Prostate gland (tissue), 2 donors: ENCODE results near the gene ACSM6. TPM values are rescaled to one million over a fixed set of nuclear protein-coding genes. Genes with fewer than 3 reads are reported as not detected.

Experiments used
- DNase-seq: peaks from one replicate; pipeline ENCODE4 v3.0.0-alpha.2; 2019; ENCODE audit warnings: low spot score
- H3K27ac ChIP-seq, 2 donors: fragments of 200-600 bp; sonication (generic); 2 replicates each; pipeline ENCODE4 v1.5.1; 2017 to 2019
- H3K27me3 ChIP-seq: fragments of 200-600 bp; sonication (generic); replicated peaks from 2 replicates; pipeline ENCODE4 v1.5.1; 2019; ENCODE audit not compliant: insufficient read depth
- H3K36me3 ChIP-seq, 2 donors: fragments of 200-600 bp; sonication (generic); 1 replicate in 1 of 2; 2 replicates in 1 of 2; pipeline versions ENCODE4 v1.5.1 to v1.8.1; 2017 to 2019
- H3K4me1 ChIP-seq: fragments of 200-600 bp; sonication (generic); replicated peaks from 2 replicates; pipeline ENCODE4 v1.5.1; 2019
- H3K4me3 ChIP-seq, 2 donors: fragments of 200-600 bp; sonication (generic); 2 replicates each; pipeline ENCODE4 v1.5.1; 2017 to 2019
- H3K9me3 ChIP-seq: fragments of 200-600 bp; sonication (generic); 2 replicates; pipeline ENCODE4 v1.5.1; 2017
- POLR2A ChIP-seq: fragments of 450-650 bp; IDR thresholded peaks from one replicate; pipeline ENCODE4 v1.6.1; 2016; ENCODE audit warnings: antibody characterized with exemption, mild to moderate bottlenecking
- POLR2AphosphoS5 ChIP-seq: sonication (generic); formaldehyde crosslinking; IDR thresholded peaks from one replicate; pipeline ENCODE4 v1.6.1; 2017; ENCODE audit warnings: antibody characterized with exemption
- WGBS: methylation state at CpG from one replicate; pipeline ENCODE4 v1.1.5; 2018; 5-methylcytosine and 5-hydroxymethylcytosine counted together
- intact Hi-C: fragments of 100-400 bp; cut with DNase I; formaldehyde crosslinking; loops from one replicate; pipeline ENCODE4 v1.14.2; 2022
- total RNA-seq, 2 donors: library from RNA; depleted of rRNA; stranded (reverse); fragments of >200 nt; gene quantifications; one replicate each; pipeline ENCODE4 v1.1.0, GENCODE V29; 2016
- TF ChIP-seq, protein P1 (sequence below), 4 experiments: fragments of 200-600 bp in 2 of 4; fragments of 450-650 bp in 2 of 4; sonication (generic) in 2 of 4; IDR thresholded peaks; 1 replicate in 3 of 4; 2 replicates in 1 of 4; pipeline ENCODE4 v1.5.1; 2016 to 2019; ENCODE audit warnings: antibody characterized with exemption in 4 of 4, mild to moderate bottlenecking in 2 of 4, moderate library complexity in 2 of 4

Gene ACSM6
- total RNA-seq, 2 donors from 2014 or later = not detected

DNA sequence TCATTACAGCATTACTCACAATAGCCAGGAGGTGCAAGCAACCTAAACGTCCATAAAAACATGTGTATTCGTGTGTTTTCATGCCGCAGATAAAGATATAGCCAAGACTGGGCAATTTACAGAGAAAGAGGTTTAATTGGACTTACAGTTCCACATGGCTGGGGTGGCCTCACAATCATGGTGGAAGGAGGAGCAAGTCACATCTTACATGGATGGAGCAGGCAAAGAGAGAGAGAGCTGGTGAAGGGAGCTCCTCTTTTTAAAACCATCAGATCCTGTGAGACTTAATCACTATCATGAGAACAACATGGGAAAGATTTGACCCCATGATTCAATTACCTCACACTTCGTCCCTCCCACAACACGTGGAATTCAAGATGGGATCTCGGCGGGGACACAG lies 63.8 kb downstream of the ACSM6 start:
- WGBS = 91% methylated on average over 7 of the region's 7 CpGs
- H3K4me3 ChIP-seq = no peak overlapping the region
- no peaks in the 10 kb centered on the region for H3K4me1 ChIP-seq
- no peak overlapping the region for H3K27ac ChIP-seq
- no peak for TF ChIP-seq POLR2AphosphoS5
- no peak for TF ChIP-seq POLR2A
- TF ChIP-seq, protein P1, sequence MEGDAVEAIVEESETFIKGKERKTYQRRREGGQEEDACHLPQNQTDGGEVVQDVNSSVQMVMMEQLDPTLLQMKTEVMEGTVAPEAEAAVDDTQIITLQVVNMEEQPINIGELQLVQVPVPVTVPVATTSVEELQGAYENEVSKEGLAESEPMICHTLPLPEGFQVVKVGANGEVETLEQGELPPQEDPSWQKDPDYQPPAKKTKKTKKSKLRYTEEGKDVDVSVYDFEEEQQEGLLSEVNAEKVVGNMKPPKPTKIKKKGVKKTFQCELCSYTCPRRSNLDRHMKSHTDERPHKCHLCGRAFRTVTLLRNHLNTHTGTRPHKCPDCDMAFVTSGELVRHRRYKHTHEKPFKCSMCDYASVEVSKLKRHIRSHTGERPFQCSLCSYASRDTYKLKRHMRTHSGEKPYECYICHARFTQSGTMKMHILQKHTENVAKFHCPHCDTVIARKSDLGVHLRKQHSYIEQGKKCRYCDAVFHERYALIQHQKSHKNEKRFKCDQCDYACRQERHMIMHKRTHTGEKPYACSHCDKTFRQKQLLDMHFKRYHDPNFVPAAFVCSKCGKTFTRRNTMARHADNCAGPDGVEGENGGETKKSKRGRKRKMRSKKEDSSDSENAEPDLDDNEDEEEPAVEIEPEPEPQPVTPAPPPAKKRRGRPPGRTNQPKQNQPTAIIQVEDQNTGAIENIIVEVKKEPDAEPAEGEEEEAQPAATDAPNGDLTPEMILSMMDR (IDR thresholded peaks at IDR 0.05) = no peak
- no peaks in the 10 kb centered on the region for H3K27me3 ChIP-seq
- H3K9me3 ChIP-seq = no peaks in the 10 kb centered on the region
- no peaks in the 10 kb centered on the region for H3K36me3 ChIP-seq
- intact Hi-C loops = no loop called here
- no peak for DNase-seq

DNA sequence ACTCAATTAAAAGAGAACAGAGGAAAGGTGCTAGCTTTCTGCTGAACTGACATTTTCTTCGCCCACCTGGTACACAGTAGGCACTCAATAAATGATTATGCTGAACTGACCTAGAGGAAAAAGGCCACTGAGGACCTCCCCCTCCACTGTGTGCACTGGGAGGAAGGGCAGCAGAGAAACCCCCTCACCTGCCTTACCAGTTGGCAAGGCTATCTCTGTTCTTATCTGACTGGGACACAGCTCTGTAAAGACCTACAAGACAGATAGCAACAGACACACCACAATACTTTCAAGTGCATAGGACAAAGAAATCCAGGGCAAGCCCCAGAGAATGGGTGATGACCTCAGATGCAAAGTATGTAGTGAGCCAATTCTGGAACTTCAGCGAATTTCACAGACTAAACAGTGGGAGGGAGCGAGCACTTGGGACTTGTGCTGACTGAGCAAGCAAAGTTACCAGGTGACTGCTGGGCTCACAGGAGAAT lies 66.4 kb downstream of the ACSM6 start:
- H3K27me3 ChIP-seq = no peaks in the 10 kb centered on the region
- no peak for TF ChIP-seq POLR2A
- TF ChIP-seq, protein P1 (IDR thresholded peaks at IDR 0.05) = no peak
- no peak for TF ChIP-seq POLR2AphosphoS5
- no peak for DNase-seq
- H3K4me3 ChIP-seq = no peak overlapping the region
- H3K36me3 ChIP-seq = no peaks in the 10 kb centered on the region
- no peak overlapping the region for H3K27ac ChIP-seq
- no peaks in the 10 kb centered on the region for H3K4me1 ChIP-seq
- no peaks in the 10 kb centered on the region for H3K9me3 ChIP-seq
- 62% methylated on average over 3 of the region's 3 CpGs for WGBS
- intact Hi-C loops = no loop called here

DNA sequence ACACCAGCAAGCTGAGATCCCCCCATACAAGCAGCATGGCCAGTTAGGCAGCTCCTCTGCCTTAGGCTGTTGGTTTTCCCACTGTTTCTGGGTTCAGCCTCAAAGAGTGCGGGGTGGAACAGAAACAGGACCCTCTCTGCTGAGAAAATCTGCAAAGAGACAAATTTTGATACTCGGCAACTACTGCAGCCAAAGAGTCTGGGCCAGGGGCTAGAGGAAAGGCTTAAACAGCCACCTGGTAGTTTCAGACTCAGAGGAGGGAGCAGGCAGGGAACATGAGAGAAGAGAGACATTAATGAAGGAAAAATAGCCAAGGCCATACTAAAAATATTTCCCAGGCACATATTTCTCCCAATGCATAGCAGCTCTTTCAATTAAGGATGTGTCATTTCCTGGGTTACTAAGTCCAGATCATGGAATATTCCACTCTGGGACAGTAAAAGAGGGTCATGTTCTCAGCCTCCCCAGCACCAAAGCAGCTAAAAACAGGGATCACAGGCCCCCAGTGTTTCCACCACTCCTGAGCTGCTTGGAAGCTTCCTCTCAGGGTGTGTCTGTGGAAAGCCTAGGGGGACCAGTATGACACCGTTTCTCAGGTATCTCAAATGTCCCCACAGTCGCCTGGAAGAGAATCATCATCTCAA lies 67.0 kb downstream of the ACSM6 start:
- no peak overlapping the region for H3K4me3 ChIP-seq
- intact Hi-C loops = no loop called here
- DNase-seq = no peak
- no peak overlapping the region for H3K27ac ChIP-seq
- no peaks in the 10 kb centered on the region for H3K27me3 ChIP-seq
- TF ChIP-seq, protein P1 (IDR thresholded peaks at IDR 0.05) = no peak
- TF ChIP-seq POLR2A (no peak), POLR2AphosphoS5 (no peak)
- no peaks in the 10 kb centered on the region for H3K9me3 ChIP-seq
- no peaks in the 10 kb centered on the region for H3K4me1 ChIP-seq
- WGBS = 64% methylated on average over 4 of the region's 4 CpGs
- no peaks in the 10 kb centered on the region for H3K36me3 ChIP-seq

DNA sequence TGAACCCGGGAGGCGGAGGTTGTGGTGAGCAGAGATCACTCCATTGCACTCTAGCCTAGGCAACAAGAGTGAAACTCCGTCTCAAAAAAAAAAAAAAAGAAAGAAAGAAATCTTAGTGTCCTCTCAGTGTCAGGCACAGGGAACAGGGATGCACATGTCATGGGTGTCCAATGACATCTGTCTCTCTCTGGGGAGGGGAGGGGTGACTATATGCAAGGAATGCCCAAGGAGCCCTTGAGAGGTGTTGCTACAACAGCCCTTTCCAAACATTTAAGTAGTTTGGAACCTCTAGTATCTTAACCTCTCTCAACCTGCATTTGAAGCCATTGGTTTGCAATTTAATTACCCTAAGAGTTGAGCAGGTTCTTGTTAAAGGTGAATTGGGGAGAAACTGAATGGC lies 67.9 kb downstream of the ACSM6 start:
- Histone ChIP-seq H3K9me3 (no peaks in the 10 kb centered on the region), H3K27ac (no peak overlapping the region), H3K4me3 (no peak overlapping the region), H3K36me3 (no peaks in the 10 kb centered on the region), H3K4me1 (no peaks in the 10 kb centered on the region), H3K27me3 (no peaks in the 10 kb centered on the region)
- 85% methylated on average over 3 of the region's 3 CpGs for WGBS
- no peak for DNase-seq
- intact Hi-C loops = no loop called here
- no peak for TF ChIP-seq POLR2AphosphoS5
- TF ChIP-seq, protein P1 (IDR thresholded peaks at IDR 0.05) = no peak
- no peak for TF ChIP-seq POLR2A
